HG03571 (cell line): ENCODE results near the gene ATP2B1.

Source experiments
- ATAC-seq: cut with Tn5 transposase; IDR thresholded peaks from one replicate; pipeline ENCODE4 v1.9.1; 2021; ENCODE audit not compliant: unreplicated experiment

Gene ATP2B1

GRCh38 chr12:89597770-89598169 lies 110.9 kb downstream of the ATP2B1 start:
- no peak for ATAC-seq

GRCh38 chr12:89597210-89597609 lies 111.4 kb downstream of the ATP2B1 start:
- no peak for ATAC-seq

- no peak for ATAC-seq
Measured at GRCh38 chr12:89593873-89594272, 114.8 kb downstream of the ATP2B1 start.

GRCh38 chr12:89593233-89593632 lies 115.4 kb downstream of the ATP2B1 start:
- ATAC-seq: no peak

GRCh38 chr12:89589753-89590152 lies 118.9 kb downstream of the ATP2B1 start:
- ATAC-seq: no peak

- no peak for ATAC-seq
Measured at GRCh38 chr12:89578499-89578898, 130.1 kb downstream of the ATP2B1 start.

- ATAC-seq: no peak
Measured at GRCh38 chr12:89576572-89577220, 131.9 kb downstream of the ATP2B1 start.

GRCh38 chr12:89575374-89575773 lies 133.3 kb downstream of the ATP2B1 start:
- no peak for ATAC-seq

- ATAC-seq: no peak
Measured at GRCh38 chr12:89574736-89575208, 133.9 kb downstream of the ATP2B1 start.

- no peak for ATAC-seq
Measured at GRCh38 chr12:89573051-89573810, 135.4 kb downstream of the ATP2B1 start.

GRCh38 chr12:89571491-89572195 lies 137.0 kb downstream of the ATP2B1 start:
- no peak for ATAC-seq

- ATAC-seq: no peak
Measured at GRCh38 chr12:89568484-89568883, 140.2 kb downstream of the ATP2B1 start.

GRCh38 chr12:89567691-89568239 lies 140.9 kb downstream of the ATP2B1 start:
- no peak for ATAC-seq

- ATAC-seq: no peak
Measured at GRCh38 chr12:89566615-89567014, 142.0 kb downstream of the ATP2B1 start.

GRCh38 chr12:89565002-89565401 lies 143.6 kb downstream of the ATP2B1 start:
- ATAC-seq: no peak

GRCh38 chr12:89559753-89560152 lies 148.9 kb downstream of the ATP2B1 start:
- ATAC-seq: no peak

- ATAC-seq: no peak
Measured at GRCh38 chr12:89556976-89557375, 151.7 kb downstream of the ATP2B1 start.

- ATAC-seq: no peak
Measured at GRCh38 chr12:89552376-89552775, 156.3 kb downstream of the ATP2B1 start.

GRCh38 chr12:89551747-89552146 lies 156.9 kb downstream of the ATP2B1 start:
- ATAC-seq: no peak

- no peak for ATAC-seq
Measured at GRCh38 chr12:89547101-89547500, 161.5 kb downstream of the ATP2B1 start.

- ATAC-seq: no peak
Measured at GRCh38 chr12:89546151-89546550, 162.5 kb downstream of the ATP2B1 start.
